HG02885 (cell line): ENCODE results near the gene NUDT13.
"Not testable (repeated sequence)": the region's sequence is repeated elsewhere in the genome, so short reads cannot be mapped to it uniquely, and the experiment has no call there.

Source experiments
- ATAC-seq: cut with Tn5 transposase; IDR thresholded peaks from one replicate; pipeline ENCODE4 v1.9.1; 2021; ENCODE audit warnings: mild to moderate bottlenecking; ENCODE audit not compliant: unreplicated experiment, poor library complexity

NUDT13 gene

GRCh38 chr10:73097305-73097670, 13.0 kb upstream of the NUDT13 start:
- ATAC-seq, result peak; percentile 1

GRCh38 chr10:73099141-73099540, 11.1 kb upstream of the NUDT13 start:
- ATAC-seq, result no peak

- ATAC-seq, result no peak
Observed at GRCh38 chr10:73106301-73106700, 4.0 kb upstream of the NUDT13 start.

- not testable (repeated sequence) for ATAC-seq
Observed at GRCh38 chr10:73109248-73109652, 1.0 kb upstream of the NUDT13 start.

- not testable (repeated sequence) for ATAC-seq
Observed at GRCh38 chr10:73112032-73112431, 1.8 kb downstream of the NUDT13 start.

- ATAC-seq, result no peak
Observed at GRCh38 chr10:73113551-73113950, 3.3 kb downstream of the NUDT13 start.

- no peak for ATAC-seq
Observed at GRCh38 chr10:73116017-73116416, 5.8 kb downstream of the NUDT13 start.

GRCh38 chr10:73117976-73118743, 7.9 kb downstream of the NUDT13 start:
- ATAC-seq, result peak; percentile 81

GRCh38 chr10:73119457-73119856, 9.2 kb downstream of the NUDT13 start:
- ATAC-seq, result no peak

GRCh38 chr10:73119952-73120351, 9.7 kb downstream of the NUDT13 start:
- ATAC-seq, result no peak

- ATAC-seq, result no peak
Observed at GRCh38 chr10:73126343-73126742, 16.1 kb downstream of the NUDT13 start.

- no peak for ATAC-seq
Observed at GRCh38 chr10:73131301-73131700, 21.0 kb downstream of the NUDT13 start.

GRCh38 chr10:73131913-73132686, 21.8 kb downstream of the NUDT13 start:
- ATAC-seq, result no peak

- ATAC-seq, result no peak
Observed at GRCh38 chr10:73134727-73135126, 24.5 kb downstream of the NUDT13 start.

- no peak for ATAC-seq
Observed at GRCh38 chr10:73136627-73137026, 26.4 kb downstream of the NUDT13 start.

GRCh38 chr10:73139251-73139650, 29.0 kb downstream of the NUDT13 start:
- no peak for ATAC-seq

- no peak for ATAC-seq
Observed at GRCh38 chr10:73141603-73142002, 31.3 kb downstream of the NUDT13 start.

GRCh38 chr10:73150633-73151413, 40.6 kb downstream of the NUDT13 start:
- not testable (repeated sequence) for ATAC-seq

GRCh38 chr10:73152009-73152408, 41.8 kb downstream of the NUDT13 start:
- no peak for ATAC-seq

- ATAC-seq, result no peak
Observed at GRCh38 chr10:73156054-73156453, 45.8 kb downstream of the NUDT13 start.
